WTC11 (cell line): ENCODE data around the gene PTPN2. TPM values are rescaled to one million over a fixed set of nuclear protein-coding genes. Genes with fewer than 3 reads are reported as not detected.

Source experiments
- ATAC-seq: fragments of 200-7000 bp; cut with Tn5 transposase; 2 replicates; pipeline ENCODE4 v1.10.0; 2021; ENCODE audit warnings: mild to moderate bottlenecking, moderate library complexity
- CTCF ChIA-PET: fragments of 300-600 bp; sonication (Branson Sonifier 250); formaldehyde crosslinking; loops from one replicate; lab custom pipeline; 2021; ENCODE audit warnings: antibody characterized with exemption; lab: Charles Lee
- POLR2A ChIA-PET: fragments of 350-600 bp; sonication (Branson Sonifier 250); formaldehyde crosslinking; loops from one replicate; lab custom pipeline; 2021; ENCODE audit warnings: antibody characterized with exemption; lab: Charles Lee
- DNase-seq: peaks from one replicate; pipeline ENCODE4 v3.0.0; 2021; ENCODE audit warnings: low spot score
- H3K27ac Mint-ChIP-seq: 2 replicates; pipeline ENCODE4 v1.8.0; 2021; ENCODE audit warnings: mixed read lengths
- H3K27me3 Mint-ChIP-seq: 2 replicates; pipeline ENCODE4 v1.8.0; 2021; ENCODE audit warnings: low read depth, mild to moderate bottlenecking, moderate library complexity, mixed read lengths
- H3K36me3 Mint-ChIP-seq: 2 replicates; pipeline ENCODE4 v1.8.0; 2021; ENCODE audit warnings: mixed read lengths
- H3K4me1 Mint-ChIP-seq: 2 replicates; pipeline ENCODE4 v1.8.0; 2022; ENCODE audit warnings: mixed read lengths
- H3K4me3 Mint-ChIP-seq: 2 replicates; pipeline ENCODE4 v1.8.0; 2021; ENCODE audit warnings: mild to moderate bottlenecking, moderate library complexity, mixed read lengths
- H3K9me3 Mint-ChIP-seq: 2 replicates; pipeline ENCODE4 v1.8.0; 2021; ENCODE audit warnings: mixed read lengths
- FOXK1 ChIP-seq: sonication (generic); formaldehyde crosslinking; IDR thresholded peaks from 2 replicates; pipeline ENCODE4 v1.8.0; 2022; ENCODE audit warnings: mild to moderate bottlenecking, moderate library complexity, missing genetic modification reagents
- GRHL2 ChIP-seq: fragments of 250-450 bp; sonication (Bioruptor Pico); IDR thresholded peaks from 2 replicates; pipeline ENCODE4 v1.8.0; 2022; ENCODE audit warnings: mild to moderate bottlenecking, moderate library complexity; ENCODE audit not compliant: insufficient replicate concordance, severe bottlenecking
- JAZF1 ChIP-seq: fragments of 250-450 bp; sonication (Bioruptor Pico); IDR thresholded peaks from 2 replicates; pipeline ENCODE4 v1.9.0; 2021; ENCODE audit warnings: moderate library complexity, mild to moderate bottlenecking, inconsistent platforms
- JUN ChIP-seq: sonication (generic); formaldehyde crosslinking; IDR thresholded peaks from 2 replicates; pipeline ENCODE4 v1.8.0; 2023; ENCODE audit warnings: mild to moderate bottlenecking, missing genetic modification reagents
- MXD4 ChIP-seq: fragments of 250-450 bp; sonication (Bioruptor Pico); IDR thresholded peaks from 2 replicates; pipeline ENCODE4 v1.8.0; 2021; ENCODE audit warnings: mild to moderate bottlenecking, moderate library complexity, borderline replicate concordance
- NFATC4 ChIP-seq: fragments of 250-450 bp; sonication (Bioruptor Pico); IDR thresholded peaks from 2 replicates; pipeline ENCODE4 v1.9.0; 2021; ENCODE audit warnings: mild to moderate bottlenecking
- OVOL2 ChIP-seq: fragments of 250-450 bp; sonication (Bioruptor Pico); IDR thresholded peaks from 2 replicates; pipeline ENCODE4 v1.9.0; 2021; ENCODE audit warnings: mild to moderate bottlenecking, borderline replicate concordance
- RELA ChIP-seq: sonication (generic); formaldehyde crosslinking; IDR thresholded peaks from 2 replicates; pipeline ENCODE4 v1.8.1; 2022; ENCODE audit warnings: missing genetic modification reagents, mild to moderate bottlenecking, borderline replicate concordance
- ZNF138 ChIP-seq: sonication (generic); formaldehyde crosslinking; conservative IDR thresholded peaks from 2 replicates; pipeline ENCODE4 v1.8.1; 2022; ENCODE audit warnings: mild to moderate bottlenecking, moderate library complexity, missing genetic modification reagents
- ZNF263 ChIP-seq: sonication (generic); formaldehyde crosslinking; IDR thresholded peaks from 2 replicates; pipeline ENCODE4 v1.8.1; 2022; ENCODE audit warnings: low read depth, mild to moderate bottlenecking, moderate library complexity, missing genetic modification reagents
- total RNA-seq: library from RNA; stranded (reverse); gene quantifications from 3 replicates; pipeline ENCODE4 v1.2.3, GENCODE V29; 2021
- TF ChIP-seq, protein P1 (sequence below): fragments of 250-450 bp; sonication (Bioruptor Pico); IDR thresholded peaks from 2 replicates; pipeline ENCODE4 v2.1.2; 2022; ENCODE audit warnings: mild to moderate bottlenecking, moderate library complexity
- TF ChIP-seq, protein P2 (sequence below): sonication (generic); formaldehyde crosslinking; IDR thresholded peaks from 2 replicates; pipeline ENCODE4 v1.8.0; 2022; ENCODE audit warnings: mild to moderate bottlenecking, missing genetic modification reagents
- TF ChIP-seq, protein P3 (sequence below): sonication (generic); formaldehyde crosslinking; IDR thresholded peaks from 2 replicates; pipeline ENCODE4 v1.8.0; 2023; ENCODE audit warnings: mild to moderate bottlenecking, missing genetic modification reagents
- TF ChIP-seq, protein P4 (sequence below): fragments of 250-450 bp; sonication (Bioruptor Pico); IDR thresholded peaks from 2 replicates; pipeline ENCODE4 v1.9.0; 2021; ENCODE audit warnings: mild to moderate bottlenecking, borderline replicate concordance
- TF ChIP-seq, protein P5 (sequence below): sonication (generic); formaldehyde crosslinking; IDR thresholded peaks from 2 replicates; pipeline ENCODE4 v1.8.1; 2022; ENCODE audit warnings: missing genetic modification reagents, borderline replicate concordance
- TF ChIP-seq, protein P6 (sequence below): fragments of 250-450 bp; sonication (Bioruptor Pico); IDR thresholded peaks from 2 replicates; pipeline ENCODE4 v1.9.0; 2021; ENCODE audit warnings: moderate library complexity, mild to moderate bottlenecking, inconsistent platforms, borderline replicate concordance
- TF ChIP-seq, protein P7 (sequence below): sonication (generic); formaldehyde crosslinking; IDR thresholded peaks from 2 replicates; pipeline ENCODE4 v1.8.0; 2022; ENCODE audit warnings: mild to moderate bottlenecking, missing genetic modification reagents

PTPN2 gene
- total RNA-seq, 1 experiment from 2014 or later = 37.7 TPM

DNA sequence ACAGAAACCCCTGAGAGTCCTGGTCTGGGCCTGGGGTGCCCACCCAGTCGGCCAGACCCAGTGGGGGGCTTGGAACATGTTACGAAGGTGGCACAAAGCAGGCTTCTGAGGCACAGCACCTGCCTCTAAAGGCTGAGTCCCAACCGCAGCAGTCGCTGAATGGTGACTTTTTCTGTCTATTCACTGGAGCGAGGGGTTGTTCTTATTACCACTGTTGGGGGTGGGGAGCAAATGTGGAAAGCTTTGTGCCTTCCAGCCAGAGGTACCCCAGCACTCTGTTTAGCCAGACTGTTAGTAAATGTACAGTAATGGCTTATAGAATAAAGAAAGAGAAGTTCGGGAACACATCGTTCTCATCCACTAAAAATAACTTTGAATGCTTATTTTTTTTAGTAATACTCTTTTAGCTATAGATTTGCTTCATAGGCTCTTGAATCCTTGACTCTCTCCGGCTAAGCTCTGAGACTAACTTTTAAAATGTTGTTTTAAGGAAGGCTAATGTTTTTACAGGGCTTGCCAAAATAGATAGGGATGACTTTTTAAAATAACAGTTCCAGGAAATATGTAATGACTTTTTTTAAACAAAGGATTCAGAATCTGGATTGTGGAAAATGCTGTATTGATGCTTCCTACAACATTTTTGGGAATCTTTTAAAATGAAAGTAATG, 23.4 kb upstream of the PTPN2 start:
- Mint-ChIP-seq H3K36me3 (no peaks in the 10 kb centered on the region), H3K27ac (no peak overlapping the region)
- TF ChIP-seq FOXK1 = no peak
- no peak for TF ChIP-seq JAZF1 (CRISPR knock-in tag)
- TF ChIP-seq, protein P1, sequence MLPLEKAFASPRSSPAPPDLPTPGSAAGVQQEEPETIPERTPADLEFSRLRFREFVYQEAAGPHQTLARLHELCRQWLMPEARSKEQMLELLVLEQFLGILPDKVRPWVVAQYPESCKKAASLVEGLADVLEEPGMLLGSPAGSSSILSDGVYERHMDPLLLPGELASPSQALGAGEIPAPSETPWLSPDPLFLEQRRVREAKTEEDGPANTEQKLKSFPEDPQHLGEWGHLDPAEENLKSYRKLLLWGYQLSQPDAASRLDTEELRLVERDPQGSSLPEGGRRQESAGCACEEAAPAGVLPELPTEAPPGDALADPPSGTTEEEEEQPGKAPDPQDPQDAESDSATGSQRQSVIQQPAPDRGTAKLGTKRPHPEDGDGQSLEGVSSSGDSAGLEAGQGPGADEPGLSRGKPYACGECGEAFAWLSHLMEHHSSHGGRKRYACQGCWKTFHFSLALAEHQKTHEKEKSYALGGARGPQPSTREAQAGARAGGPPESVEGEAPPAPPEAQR (CRISPR knock-in tag) = no peak
- TF ChIP-seq, all 79 proteins: peak for 0
- Mint-ChIP-seq H3K4me1 (no peaks in the 10 kb centered on the region; the same call in 1 of the 2 replicates), H3K9me3 (no peaks in the 10 kb centered on the region), H3K27me3 (peaks cover 35% of the 10 kb centered on the region), H3K4me3 (no peak overlapping the region)
- no peak for ATAC-seq
- ChIA-PET POLR2A (no interaction called here), CTCF (no interaction called here)
- no peak for DNase-seq

DNA sequence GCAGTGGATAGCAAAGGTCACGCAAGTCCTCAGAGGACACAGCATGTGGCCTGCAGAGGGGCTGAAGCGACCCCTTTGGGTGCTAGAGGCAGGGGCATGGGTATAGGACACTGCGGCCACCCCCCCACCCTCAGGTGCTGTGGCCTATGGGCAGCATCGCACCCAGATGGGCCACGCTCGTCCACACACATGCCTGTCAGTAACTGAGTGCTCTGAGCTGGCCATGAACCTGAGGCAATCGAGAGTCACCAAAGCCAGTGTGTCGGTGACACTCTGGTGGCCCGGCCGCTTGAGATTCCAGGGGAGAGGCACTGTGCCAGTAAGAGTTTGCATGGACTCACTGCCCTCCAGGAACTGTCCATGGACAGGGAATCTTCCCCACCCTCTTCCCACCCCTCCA, 22.7 kb upstream of the PTPN2 start:
- DNase-seq = no peak
- no peak for ATAC-seq
- H3K27me3 Mint-ChIP-seq = peaks cover 28% of the 10 kb centered on the region
- no peak overlapping the region for H3K27ac Mint-ChIP-seq
- CTCF ChIA-PET = no interaction called here
- POLR2A ChIA-PET = no interaction called here
- no peak overlapping the region for H3K4me3 Mint-ChIP-seq
- H3K9me3 Mint-ChIP-seq = no peaks in the 10 kb centered on the region
- no peaks in the 10 kb centered on the region; the same call in 1 of the 2 replicates for H3K4me1 Mint-ChIP-seq
- no peaks in the 10 kb centered on the region for H3K36me3 Mint-ChIP-seq
- no peak for TF ChIP-seq ZNF138 (CRISPR knock-in tag)
- TF ChIP-seq MXD4 (CRISPR knock-in tag) = no peak

DNA sequence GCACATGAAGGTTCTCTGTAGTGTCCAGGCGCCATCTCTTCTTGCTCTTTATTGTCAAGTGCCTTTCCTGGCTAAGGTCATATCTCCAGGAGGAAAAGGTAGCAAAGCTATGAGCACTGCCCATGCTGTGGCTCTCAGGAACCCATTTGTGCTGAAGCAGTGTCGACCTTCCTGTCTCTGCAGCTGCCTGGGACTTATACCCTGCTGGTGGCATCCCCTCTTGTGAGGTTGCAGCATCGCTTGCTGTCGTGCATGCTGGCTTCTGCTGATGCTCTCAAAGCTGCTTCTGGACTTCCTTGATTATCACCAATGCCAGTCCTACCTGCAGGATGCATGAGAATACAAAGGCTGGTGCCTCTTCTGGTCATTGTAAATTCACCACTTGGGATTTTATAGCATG, 22.1 kb upstream of the PTPN2 start:
- Mint-ChIP-seq H3K36me3 (no peaks in the 10 kb centered on the region), H3K27ac (no peak overlapping the region), H3K4me1 (no peaks in the 10 kb centered on the region; the same call in 1 of the 2 replicates), H3K27me3 (peaks cover 22% of the 10 kb centered on the region), H3K9me3 (no peaks in the 10 kb centered on the region), H3K4me3 (no peak overlapping the region)
- POLR2A ChIA-PET = no interaction called here
- CTCF ChIA-PET = no interaction called here
- ATAC-seq (no peak), DNase-seq (no peak)
- TF ChIP-seq ZNF263 (CRISPR knock-in tag) (no peak), GRHL2 (CRISPR knock-in tag) (no peak), NFATC4 (no peak), RELA (no peak), JUN (CRISPR knock-in tag) (no peak), OVOL2 (no peak)
- TF ChIP-seq, protein P2, sequence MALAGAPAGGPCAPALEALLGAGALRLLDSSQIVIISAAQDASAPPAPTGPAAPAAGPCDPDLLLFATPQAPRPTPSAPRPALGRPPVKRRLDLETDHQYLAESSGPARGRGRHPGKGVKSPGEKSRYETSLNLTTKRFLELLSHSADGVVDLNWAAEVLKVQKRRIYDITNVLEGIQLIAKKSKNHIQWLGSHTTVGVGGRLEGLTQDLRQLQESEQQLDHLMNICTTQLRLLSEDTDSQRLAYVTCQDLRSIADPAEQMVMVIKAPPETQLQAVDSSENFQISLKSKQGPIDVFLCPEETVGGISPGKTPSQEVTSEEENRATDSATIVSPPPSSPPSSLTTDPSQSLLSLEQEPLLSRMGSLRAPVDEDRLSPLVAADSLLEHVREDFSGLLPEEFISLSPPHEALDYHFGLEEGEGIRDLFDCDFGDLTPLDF (CRISPR knock-in tag) = no peak
- TF ChIP-seq, protein P3, sequence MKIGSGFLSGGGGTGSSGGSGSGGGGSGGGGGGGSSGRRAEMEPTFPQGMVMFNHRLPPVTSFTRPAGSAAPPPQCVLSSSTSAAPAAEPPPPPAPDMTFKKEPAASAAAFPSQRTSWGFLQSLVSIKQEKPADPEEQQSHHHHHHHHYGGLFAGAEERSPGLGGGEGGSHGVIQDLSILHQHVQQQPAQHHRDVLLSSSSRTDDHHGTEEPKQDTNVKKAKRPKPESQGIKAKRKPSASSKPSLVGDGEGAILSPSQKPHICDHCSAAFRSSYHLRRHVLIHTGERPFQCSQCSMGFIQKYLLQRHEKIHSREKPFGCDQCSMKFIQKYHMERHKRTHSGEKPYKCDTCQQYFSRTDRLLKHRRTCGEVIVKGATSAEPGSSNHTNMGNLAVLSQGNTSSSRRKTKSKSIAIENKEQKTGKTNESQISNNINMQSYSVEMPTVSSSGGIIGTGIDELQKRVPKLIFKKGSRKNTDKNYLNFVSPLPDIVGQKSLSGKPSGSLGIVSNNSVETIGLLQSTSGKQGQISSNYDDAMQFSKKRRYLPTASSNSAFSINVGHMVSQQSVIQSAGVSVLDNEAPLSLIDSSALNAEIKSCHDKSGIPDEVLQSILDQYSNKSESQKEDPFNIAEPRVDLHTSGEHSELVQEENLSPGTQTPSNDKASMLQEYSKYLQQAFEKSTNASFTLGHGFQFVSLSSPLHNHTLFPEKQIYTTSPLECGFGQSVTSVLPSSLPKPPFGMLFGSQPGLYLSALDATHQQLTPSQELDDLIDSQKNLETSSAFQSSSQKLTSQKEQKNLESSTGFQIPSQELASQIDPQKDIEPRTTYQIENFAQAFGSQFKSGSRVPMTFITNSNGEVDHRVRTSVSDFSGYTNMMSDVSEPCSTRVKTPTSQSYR = no peak
- TF ChIP-seq, protein P4, sequence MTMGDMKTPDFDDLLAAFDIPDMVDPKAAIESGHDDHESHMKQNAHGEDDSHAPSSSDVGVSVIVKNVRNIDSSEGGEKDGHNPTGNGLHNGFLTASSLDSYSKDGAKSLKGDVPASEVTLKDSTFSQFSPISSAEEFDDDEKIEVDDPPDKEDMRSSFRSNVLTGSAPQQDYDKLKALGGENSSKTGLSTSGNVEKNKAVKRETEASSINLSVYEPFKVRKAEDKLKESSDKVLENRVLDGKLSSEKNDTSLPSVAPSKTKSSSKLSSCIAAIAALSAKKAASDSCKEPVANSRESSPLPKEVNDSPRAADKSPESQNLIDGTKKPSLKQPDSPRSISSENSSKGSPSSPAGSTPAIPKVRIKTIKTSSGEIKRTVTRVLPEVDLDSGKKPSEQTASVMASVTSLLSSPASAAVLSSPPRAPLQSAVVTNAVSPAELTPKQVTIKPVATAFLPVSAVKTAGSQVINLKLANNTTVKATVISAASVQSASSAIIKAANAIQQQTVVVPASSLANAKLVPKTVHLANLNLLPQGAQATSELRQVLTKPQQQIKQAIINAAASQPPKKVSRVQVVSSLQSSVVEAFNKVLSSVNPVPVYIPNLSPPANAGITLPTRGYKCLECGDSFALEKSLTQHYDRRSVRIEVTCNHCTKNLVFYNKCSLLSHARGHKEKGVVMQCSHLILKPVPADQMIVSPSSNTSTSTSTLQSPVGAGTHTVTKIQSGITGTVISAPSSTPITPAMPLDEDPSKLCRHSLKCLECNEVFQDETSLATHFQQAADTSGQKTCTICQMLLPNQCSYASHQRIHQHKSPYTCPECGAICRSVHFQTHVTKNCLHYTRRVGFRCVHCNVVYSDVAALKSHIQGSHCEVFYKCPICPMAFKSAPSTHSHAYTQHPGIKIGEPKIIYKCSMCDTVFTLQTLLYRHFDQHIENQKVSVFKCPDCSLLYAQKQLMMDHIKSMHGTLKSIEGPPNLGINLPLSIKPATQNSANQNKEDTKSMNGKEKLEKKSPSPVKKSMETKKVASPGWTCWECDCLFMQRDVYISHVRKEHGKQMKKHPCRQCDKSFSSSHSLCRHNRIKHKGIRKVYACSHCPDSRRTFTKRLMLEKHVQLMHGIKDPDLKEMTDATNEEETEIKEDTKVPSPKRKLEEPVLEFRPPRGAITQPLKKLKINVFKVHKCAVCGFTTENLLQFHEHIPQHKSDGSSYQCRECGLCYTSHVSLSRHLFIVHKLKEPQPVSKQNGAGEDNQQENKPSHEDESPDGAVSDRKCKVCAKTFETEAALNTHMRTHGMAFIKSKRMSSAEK (CRISPR knock-in tag) = no peak
- TF ChIP-seq, protein P5, sequence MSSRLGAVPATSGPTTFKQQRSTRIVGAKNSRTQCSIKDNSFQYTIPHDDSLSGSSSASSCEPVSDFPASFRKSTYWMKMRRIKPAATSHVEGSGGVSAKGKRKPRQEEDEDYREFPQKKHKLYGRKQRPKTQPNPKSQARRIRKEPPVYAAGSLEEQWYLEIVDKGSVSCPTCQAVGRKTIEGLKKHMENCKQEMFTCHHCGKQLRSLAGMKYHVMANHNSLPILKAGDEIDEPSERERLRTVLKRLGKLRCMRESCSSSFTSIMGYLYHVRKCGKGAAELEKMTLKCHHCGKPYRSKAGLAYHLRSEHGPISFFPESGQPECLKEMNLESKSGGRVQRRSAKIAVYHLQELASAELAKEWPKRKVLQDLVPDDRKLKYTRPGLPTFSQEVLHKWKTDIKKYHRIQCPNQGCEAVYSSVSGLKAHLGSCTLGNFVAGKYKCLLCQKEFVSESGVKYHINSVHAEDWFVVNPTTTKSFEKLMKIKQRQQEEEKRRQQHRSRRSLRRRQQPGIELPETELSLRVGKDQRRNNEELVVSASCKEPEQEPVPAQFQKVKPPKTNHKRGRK (CRISPR knock-in tag) = no peak
- TF ChIP-seq, protein P6, sequence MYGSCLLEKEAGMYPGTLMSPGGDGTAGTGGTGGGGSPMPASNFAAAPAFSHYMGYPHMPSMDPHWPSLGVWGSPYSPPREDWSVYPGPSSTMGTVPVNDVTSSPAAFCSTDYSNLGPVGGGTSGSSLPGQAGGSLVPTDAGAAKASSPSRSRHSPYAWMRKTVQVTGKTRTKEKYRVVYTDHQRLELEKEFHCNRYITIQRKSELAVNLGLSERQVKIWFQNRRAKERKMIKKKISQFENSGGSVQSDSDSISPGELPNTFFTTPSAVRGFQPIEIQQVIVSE = no peak
- TF ChIP-seq, protein P7, sequence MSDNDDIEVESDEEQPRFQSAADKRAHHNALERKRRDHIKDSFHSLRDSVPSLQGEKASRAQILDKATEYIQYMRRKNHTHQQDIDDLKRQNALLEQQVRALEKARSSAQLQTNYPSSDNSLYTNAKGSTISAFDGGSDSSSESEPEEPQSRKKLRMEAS (CRISPR knock-in tag) = no peak
